ENCODE measurements around the gene TMEM253. TPM values are rescaled to one million over a fixed set of nuclear protein-coding genes. Genes with fewer than 3 reads are reported as not detected.

TMEM253 gene
- total RNA-seq, 2 donors from 2014 or later, result 0.26 to 0.82 TPM

DNA sequence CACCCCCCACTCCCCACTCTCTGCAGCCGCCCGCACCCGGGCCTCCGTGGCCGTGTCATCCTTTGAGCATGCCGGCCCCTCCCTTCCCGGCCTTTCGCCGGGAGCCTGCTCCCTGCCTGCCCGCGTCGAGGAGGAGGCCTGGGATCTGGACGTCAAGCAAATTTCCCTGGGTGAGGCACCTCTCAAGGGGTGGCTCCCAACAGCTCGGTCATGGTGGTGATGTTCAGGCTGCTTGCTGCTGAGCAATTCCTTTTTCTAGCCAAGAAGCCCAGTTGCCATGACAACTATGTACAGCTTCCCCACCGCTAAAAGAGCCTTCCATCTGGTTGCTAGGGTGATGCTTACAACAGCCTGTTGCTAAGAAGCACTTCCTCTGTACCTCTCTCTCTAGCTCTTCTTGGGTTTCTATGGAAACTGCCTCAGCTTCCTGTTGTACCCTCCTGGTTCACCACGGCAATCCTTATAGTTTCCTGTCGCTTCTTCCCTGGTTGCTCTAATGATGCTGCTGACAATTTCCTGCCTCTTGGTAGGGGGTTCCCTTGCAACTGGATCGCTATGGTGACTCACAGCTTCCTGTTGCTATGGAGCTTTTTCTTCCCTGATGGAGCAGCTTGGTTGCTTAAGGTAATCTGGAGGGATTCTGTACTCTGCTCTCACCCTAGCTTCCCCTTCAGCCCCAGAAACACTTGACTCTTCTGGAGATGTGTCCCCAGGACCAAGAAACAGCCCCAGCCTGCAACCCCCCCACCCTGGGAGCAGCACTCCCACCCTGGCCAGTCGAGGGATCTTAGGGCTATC lies 13.4 kb upstream of the TMEM253 start:
- intact Hi-C loops (cut with DNase I), result no loop called here
- peak; percentile 1 to 27 for ATAC-seq
- no peak for DNase-seq

DNA sequence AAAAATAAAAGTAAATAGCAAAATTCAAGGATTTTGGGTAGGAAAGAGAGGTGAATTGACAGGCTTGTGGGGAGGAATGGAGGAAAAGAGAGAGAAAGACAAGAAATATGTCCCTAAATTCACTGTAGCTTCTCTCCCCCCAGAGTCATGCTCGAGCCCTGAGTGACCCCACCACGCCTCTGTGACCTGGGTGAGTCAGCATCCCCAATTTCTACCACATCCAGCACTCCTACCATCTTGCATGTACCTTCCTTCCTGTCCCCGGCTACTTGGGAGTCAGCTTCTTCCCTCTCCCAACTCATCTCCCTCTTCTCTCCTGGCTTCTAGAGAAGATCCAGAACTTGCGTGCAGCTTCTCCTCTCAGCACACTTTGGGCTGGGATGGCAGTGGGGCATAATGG lies 12.2 kb upstream of the TMEM253 start:
- intact Hi-C loops (cut with DNase I), result no loop called here
- ATAC-seq (no peak), DNase-seq (no peak)

DNA sequence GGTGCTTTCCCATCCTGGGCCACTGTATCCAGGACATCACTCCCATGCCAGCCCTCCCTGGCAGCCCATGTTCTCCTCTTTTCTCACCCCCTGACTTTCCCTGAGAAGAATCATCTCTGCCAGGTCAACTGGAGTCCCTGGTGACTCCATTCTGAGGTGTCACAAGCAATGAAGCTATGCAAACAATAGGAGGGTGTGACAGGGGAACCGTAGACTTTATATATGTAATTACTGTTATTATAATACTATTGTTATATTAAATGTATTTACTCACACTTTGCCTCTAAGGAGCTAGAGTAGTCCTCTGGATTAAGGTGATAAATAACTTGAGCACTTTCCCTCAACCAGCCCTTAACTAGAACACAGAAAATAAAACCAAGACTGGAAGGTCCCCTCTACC lies 11.6 kb upstream of the TMEM253 start:
- no peak for DNase-seq
- no peak for ATAC-seq
- intact Hi-C loops (cut with DNase I), result no loop called here

DNA sequence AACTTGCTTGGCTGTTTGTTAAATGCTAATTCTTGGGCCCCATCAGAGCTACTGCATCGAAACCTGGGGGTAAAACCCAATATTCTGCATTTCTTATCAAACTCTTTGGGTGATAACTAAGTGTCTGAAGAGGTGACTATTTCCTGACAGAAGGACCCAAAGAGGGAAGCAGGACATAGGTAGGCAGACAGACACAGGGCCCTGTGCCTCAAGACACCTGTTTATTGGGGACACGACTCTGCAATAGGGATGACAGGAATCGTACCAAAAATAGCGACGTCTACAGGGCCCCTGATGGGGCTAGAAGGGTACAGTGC lies 11.0 kb upstream of the TMEM253 start:
- intact Hi-C loops (cut with DNase I), result loop anchor here (5.0 kb wide), 1 partner anchor 73 kb away; no protein-coding TSS in a partner anchor
- ATAC-seq (no peak), DNase-seq (no peak)

DNA sequence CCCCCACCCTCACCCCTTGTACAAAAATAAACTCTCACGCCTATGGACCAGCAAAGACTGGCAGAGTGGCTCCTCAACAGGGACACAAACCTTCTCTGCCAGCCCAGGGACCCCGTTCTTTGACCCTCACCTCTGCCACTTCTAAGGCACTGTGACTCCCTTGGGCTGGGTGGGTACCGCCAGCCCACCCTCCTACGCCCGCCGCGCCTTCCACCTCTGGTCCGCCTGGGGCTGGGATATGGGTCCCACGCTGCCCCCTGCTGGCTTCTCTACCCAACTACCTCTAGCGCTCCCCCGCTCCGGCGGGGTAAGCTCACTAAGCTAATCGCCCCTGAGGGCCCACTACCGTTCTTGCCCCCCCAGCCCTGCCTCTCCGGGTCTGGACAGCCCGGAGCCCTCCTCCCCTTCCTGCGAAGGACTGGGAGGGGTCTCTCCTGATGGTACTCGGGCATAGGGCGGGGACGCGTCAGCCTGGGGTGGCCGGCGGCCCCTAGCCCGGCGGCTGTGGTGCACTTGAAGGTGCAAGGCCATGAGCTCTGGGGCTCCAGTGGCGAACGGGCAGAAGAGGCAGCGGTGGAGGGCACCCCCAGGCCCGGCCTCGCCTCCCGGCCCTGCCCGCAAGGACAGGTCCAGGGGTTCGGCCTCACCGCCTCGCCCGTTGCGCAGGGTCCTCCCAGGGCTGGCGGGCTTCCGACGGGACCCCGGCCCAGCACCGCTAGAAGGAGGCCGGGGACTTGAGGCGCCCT lies 10.5 kb upstream of the TMEM253 start:
- ATAC-seq (no peak), DNase-seq (no peak)
- intact Hi-C loops (cut with DNase I), result loop anchor here (5.0 kb wide), 1 partner anchor 73 kb away; no protein-coding TSS in a partner anchor

DNA sequence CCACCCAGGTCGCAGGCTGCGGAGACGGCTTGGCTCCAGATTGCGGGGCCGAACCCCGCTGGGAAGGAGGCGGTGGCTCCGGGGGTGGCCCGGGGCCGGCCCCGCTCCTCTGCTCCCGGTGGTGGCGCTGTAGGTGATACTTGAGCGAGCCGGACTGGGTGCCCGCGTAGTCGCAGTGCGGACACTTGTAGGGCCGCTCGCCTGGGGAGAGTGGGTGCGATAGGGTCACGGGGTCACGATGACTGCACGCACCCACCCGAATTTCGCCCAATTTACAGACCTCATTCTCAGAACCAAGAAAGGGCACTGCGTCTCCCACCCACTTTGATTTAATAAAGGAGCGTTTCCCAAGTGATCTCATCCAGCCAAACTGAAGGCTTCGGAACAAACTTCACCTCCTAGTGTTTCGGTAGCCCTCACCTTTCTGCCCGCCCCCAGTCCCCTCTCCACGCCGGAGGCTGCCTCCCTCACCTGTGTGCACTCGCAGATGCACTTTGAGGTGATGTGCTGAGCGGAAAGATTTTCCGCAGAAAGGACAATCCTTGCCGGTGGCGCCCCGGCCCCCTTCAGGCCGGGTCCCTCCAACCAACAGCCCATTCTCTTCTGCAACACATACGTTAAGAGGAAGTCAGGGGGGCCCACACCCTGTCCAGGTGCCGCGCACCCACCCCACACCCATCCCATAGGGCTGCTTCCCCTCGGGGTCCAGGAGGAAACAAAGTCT lies 9.8 kb upstream of the TMEM253 start:
- intact Hi-C loops (cut with DNase I), result loop anchor here (5.0 kb wide), 1 partner anchor 74 kb away; no protein-coding TSS in a partner anchor
- DNase-seq, result no peak
- no peak for ATAC-seq

DNA sequence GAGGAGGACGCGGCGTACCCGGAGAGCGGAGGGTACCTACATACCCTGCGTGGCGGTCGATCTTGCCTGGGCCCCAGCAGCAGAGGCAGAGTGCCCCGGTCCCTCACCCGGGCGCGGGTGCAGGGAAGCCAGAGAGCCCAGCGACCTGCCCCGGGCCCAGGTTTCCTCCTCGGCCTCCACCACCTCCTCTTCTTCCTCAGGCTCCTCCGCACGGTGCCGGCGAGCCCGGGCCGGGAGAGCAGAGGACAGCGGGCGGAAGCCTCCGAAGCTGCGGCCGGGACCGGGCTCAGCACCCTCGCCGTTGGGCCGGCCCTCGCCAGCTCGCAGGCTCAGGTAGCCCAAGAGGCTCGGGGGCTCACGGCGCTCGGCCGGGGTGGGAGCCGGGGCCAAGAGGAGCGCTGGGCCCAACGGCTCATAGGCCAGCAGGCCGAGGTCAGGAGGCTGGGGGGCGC lies 9.0 kb upstream of the TMEM253 start:
- ATAC-seq (peak; percentile 2 to 3), DNase-seq (no peak)
- intact Hi-C loops (cut with DNase I), result loop anchor here (5.0 kb wide), 1 partner anchor 75 kb away; no protein-coding TSS in a partner anchor

DNA sequence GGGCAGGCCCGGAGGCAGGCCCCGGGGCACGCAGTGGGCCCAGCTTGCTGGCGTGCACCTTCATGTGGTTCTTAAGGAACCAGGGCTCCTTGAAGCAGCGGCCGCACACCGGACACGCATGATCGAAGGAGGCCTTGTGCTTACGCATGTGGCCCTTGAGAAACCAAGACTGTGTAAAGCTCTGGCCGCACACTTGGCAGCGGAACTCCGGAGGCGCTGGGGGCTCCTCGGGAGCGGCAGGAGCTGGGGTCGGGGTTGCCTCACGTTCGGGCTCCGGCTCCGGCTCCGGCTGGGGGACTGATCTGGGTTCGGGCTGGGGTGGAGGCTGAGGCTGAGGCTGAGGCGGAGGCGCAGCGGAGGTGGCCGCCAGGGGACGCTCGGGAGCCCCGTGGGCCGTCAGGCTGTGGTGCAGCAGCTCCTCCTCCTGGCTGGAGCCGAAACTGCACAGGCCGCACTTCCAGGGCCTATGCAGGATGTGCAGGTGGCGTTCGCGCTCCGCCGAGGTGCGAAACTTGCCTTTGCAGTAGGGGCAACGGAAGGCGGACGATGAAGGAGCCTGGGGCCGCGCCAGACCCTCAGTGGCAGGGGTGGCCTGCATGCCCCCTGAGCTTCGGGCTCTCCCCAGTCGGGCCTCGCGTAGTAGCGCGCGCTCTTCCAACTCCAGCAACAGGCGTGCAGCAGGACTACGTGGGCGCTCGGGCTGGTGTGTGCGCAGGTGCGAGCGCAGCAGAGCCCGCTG lies 8.4 kb upstream of the TMEM253 start:
- intact Hi-C loops (cut with DNase I), result loop anchor here (5.0 kb wide), 1 partner anchor 75 kb away; no protein-coding TSS in a partner anchor
- DNase-seq, result peak; percentile 87
- peak; percentile 72 to 76 for ATAC-seq

DNA sequence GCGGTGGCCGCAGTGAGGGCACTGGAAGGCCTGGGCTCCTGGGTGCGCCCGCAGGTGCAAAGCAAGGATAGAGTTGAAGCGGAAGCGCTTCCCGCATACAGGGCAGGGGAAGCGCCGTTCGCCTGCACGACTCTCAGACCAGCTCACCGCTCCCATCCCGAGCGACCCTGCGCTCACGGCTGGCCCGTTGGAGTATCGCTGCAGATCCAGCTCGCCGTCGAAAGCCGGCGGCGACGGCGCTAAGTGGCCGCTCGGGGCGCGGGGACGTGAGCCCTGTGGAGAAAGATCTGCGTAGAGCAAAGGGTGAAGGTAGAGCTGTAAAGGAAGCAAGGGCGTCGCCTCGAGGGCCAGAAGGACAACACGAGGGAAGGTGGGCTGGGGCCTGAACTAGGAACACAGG lies 7.8 kb upstream of the TMEM253 start:
- intact Hi-C loops (cut with DNase I), result loop anchor here (5.0 kb wide), 1 partner anchor 76 kb away; no protein-coding TSS in a partner anchor
- ATAC-seq (peak in 1 of 2 donors; percentile 1), DNase-seq (no peak)

DNA sequence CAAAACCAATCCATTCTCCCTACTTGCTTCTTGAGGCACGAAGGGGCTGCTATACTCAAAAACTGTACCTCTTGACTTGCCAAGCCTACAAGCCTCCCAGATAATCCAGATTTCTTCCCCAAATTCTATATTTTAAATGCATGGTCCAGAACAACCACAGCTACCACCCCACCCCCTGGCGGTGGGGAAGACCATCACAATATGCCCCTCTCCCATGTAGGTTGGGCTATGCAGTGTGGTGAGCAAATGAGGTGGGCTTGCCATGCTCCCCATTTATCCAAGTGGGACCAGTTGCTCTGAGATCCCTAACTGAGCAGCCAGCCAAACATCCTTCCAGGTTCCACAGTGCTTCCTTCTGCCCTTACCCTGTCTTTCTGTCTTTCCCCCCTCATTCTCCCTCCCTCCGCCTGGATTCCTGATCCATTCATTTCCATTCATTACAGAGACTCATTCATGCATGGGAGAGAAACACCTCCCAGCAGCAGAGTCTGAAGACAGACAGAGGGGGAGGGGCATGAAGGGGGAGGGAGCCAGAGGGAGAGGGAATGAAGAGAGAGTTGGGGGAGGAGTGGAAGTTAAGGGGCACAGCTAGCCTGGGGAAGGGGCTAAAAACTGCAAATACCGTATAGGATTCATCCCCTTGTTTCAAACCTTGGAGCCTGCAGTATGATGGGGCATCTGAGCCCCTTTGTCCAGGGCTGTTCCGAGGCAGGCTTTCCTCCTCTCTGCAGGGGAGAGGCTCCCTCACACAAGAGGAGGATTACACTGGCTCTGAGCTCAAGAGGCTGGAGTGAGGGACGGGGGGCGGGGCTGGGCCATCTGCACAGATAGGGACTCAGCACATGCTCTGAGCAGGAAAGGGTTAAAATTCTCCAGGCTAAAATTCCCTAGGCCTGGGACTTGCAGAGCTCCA lies 6.8 kb upstream of the TMEM253 start:
- intact Hi-C loops (cut with DNase I), result loop anchor here (5.0 kb wide), 1 partner anchor 77 kb away; no protein-coding TSS in a partner anchor
- DNase-seq, result no peak
- no peak for ATAC-seq

DNA sequence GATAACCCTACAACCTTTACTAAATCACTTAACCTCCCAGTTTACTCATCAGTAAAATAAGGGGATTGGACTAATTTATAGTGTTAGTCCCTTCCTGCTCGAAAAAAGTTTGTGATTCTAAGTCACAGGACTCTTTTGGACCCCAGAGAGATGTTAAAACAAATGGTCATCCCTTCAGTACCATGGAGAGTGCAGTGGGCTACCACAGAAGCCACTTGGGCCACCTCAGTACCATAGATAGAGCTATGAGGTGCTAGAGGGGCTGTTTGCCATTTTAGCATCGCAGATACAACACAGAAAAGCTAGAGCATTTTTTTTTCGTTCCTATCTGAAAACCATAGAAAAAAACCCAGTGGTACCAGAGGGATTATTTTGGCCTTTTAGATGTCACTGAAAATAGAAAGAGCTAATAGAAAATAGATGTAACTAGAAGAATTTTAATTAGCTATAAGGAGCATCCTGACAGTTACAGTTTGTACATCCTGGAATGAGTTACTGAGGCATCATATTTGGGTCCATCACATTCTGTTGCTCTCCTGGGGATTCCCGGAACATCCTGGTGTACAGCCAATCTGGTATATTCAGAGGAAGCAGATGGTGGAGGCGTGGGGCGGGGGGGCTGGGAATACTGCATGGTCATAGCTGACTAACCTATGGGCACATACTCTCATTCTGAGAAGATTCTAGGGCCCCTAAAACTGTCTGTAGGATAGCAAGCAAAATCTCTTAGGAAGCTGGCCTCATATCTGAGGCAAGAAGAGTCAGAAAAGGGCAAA lies 5.2 kb upstream of the TMEM253 start:
- intact Hi-C loops (cut with DNase I), result no loop called here
- no peak for DNase-seq
- no peak for ATAC-seq

DNA sequence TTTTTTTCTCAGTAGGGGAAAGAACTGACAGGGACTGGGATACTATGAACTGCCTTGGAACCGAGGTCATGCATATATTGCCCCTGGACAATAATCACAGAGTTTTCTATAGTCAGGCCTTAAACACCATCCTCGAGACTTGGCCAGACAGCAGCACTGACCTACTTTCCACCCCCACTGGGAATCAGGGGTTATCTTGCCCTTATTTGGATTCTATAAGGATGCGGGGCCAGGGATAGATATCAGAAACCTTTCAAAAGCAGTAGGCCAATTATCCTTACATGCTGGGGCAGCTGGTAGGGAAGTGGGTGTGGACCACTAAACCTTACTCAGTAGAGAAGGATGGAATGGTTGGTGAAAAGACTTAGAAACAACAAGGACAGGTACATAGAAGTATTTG lies 4.4 kb upstream of the TMEM253 start:
- DNase-seq (no peak), ATAC-seq (no peak)
- intact Hi-C loops (cut with DNase I), result no loop called here

DNA sequence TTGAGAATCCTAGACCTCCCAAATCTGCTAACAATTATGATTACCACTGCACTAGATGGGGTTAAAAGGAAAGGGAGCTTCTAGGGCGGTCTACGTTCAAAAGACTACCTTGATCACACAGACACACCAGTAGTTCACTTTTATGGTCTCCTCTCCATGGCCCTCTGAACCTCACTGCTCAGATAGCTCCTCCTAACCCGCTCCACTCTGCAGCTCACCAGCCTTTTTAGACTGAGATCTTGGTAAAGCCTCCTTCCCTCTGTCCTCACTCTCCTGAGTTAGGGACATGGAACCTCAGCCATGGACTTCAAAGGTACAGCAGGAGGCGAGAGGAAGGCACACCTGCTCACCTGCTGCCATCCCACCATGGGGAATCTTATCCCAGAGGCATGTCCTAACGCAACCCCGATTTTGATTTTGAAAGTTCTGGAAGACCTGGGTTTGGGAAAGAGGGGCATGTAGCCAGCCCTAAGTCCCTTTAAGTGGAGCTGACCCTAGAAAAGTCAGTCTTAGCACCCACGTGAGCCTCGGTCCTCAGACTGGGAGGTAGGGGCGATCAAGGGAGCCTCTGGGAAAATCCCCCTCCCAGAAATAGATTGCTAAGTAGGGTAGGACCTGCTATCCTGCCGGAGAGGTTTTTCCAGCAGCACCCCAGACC lies 3.8 kb upstream of the TMEM253 start:
- DNase-seq, result no peak
- ATAC-seq, result no peak
- intact Hi-C loops (cut with DNase I), result no loop called here

DNA sequence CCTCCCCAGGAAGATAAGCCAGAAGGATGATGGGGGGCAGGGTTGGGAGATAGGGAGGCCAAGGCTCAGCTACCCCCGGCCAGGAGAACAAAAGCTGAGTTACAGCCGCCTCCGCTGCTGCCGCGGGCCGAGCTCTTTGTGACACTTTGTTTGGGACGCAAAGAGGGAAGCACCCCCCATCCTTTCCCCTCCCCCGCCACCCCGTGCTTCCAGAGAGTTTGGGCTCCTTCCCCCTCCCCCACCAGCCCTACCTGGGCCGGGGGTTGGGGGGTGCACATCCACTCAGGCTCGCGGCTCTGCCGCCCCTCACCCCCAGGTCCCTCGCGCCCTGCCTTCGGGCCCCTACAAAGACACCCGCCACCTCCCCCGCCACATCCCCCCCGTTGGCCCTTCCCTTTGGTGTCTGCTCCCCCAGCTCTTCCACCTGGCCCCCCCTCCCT lies 3.2 kb upstream of the TMEM253 start:
- intact Hi-C loops (cut with DNase I), result no loop called here
- peak in 1 of 2 donors; percentile 20 for ATAC-seq
- no peak for DNase-seq

DNA sequence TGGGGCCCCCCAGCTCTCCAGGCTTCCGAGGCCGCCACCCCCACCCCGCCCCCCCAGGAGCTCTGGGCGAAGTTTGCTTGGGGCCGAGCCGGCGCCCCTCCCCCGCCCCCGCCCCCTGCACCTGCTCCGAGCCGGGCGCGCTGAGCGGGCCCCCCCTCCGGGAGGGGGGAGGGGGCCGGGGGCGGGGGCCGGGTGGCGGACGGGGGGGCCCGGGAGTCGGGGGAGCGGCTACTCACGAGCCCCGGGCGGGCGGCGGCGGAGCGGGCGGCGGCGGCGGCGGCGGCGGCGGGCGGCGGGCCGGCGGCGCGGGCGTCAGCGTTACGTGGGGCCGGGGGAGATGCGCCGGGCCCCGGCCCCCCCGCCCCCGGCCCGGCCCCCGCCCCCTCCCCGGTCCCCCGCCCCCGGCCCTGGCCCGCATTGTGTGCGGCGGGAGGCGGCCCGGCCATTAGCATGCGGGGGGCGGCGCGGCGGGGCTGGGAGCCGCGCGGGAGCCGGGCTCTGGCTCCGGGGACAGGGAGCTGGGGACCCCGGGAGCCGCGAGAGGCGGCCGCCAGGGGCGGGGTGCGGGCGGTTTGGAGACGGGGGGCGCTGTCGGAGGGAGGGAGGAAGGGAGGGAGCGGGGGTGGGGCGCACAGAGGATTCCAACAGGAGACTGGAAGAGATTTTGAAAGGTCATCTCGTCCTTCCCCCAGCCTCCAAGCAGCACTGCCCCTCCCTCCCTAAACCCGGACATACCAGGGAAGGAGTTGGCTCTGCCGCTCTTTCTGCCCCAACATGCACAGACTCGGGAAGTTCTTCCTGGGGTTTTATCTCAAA lies 2.6 kb upstream of the TMEM253 start, which contains the start of gene ZNF219:
Gene ZNF219 (minus strand): TSS at position 580 of the 816 bp plus-strand sequence. CDS start 5,064 bp downstream, outside the sequence.
- DNase-seq (peak; percentile 75), ATAC-seq (peak; percentile 55 to 57)
- intact Hi-C loops (cut with DNase I), result no loop called here
